Lower leg skin (tissue), 3 donors: ENCODE measurements around the gene SLC12A2.

Source experiments
- POLR2A ChIP-seq, 2 donors: fragments of 450-650 bp; IDR thresholded peaks; one replicate each; pipeline ENCODE4 v1.6.1; 2016 to 2017; ENCODE audit warnings: antibody characterized with exemption in 2 of 2, mild to moderate bottlenecking in 1 of 2, moderate library complexity in 1 of 2
- TF ChIP-seq, protein P1 (sequence below), 3 donors: fragments of 450-650 bp; IDR thresholded peaks; one replicate each; pipeline ENCODE4 v1.5.1; 2016; ENCODE audit warnings: antibody characterized with exemption in 3 of 3, mild to moderate bottlenecking in 3 of 3, moderate library complexity in 2 of 3

DNA sequence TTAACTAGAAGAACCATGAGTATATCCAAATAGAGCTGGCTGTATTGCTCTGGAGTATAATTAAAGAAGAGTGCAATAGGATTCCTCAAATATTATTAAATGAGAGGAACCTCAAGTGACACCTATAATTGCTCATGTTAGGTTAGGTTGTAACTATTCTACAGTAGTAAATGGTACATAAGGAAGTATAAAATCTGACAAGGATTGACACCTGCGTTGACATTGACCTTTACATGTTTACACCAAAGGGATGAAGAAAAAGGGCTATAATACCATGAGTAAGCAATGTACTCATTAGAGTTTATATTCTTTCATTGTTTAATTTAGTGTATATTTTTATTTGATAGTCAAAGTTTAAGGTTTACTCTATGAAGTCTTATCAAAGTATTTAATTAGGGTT, 48.9 kb downstream of the SLC12A2 start:
- TF ChIP-seq, protein P1, sequence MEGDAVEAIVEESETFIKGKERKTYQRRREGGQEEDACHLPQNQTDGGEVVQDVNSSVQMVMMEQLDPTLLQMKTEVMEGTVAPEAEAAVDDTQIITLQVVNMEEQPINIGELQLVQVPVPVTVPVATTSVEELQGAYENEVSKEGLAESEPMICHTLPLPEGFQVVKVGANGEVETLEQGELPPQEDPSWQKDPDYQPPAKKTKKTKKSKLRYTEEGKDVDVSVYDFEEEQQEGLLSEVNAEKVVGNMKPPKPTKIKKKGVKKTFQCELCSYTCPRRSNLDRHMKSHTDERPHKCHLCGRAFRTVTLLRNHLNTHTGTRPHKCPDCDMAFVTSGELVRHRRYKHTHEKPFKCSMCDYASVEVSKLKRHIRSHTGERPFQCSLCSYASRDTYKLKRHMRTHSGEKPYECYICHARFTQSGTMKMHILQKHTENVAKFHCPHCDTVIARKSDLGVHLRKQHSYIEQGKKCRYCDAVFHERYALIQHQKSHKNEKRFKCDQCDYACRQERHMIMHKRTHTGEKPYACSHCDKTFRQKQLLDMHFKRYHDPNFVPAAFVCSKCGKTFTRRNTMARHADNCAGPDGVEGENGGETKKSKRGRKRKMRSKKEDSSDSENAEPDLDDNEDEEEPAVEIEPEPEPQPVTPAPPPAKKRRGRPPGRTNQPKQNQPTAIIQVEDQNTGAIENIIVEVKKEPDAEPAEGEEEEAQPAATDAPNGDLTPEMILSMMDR (IDR thresholded peaks at IDR 0.05) = no peak
- TF ChIP-seq POLR2A (IDR thresholded peaks at IDR 0.05) = no peak
